K562 (cell line): ENCODE measurements around the gene SCFD2. TPM values are rescaled to one million over a fixed set of nuclear protein-coding genes. Genes with fewer than 3 reads are reported as not detected.

Experiments
- PHB2 ChIP-seq: fragments of 450-650 bp; IDR thresholded peaks from 2 replicates; pipeline ENCODE4 v1.6.1; 2017; ENCODE audit warnings: low read depth
- SMC3 ChIP-seq: conservative IDR thresholded peaks from 2 replicates; pipeline ENCODE4 v1.6.1; 2011; ENCODE audit warnings: low read depth, low read length, improper control_type of control experiment; ENCODE audit not compliant: insufficient read depth
- SUPT5H ChIP-seq: fragments of 450-650 bp; IDR thresholded peaks from 2 replicates; pipeline ENCODE4 v1.6.1; 2016
- ZNF347 ChIP-seq: fragments of 450-650 bp; formaldehyde crosslinking; IDR thresholded peaks from 2 replicates; pipeline ENCODE4 v1.4.0; 2020; ENCODE audit warnings: low read depth, mild to moderate bottlenecking, moderate library complexity
- ZNF407 ChIP-seq: fragments of 450-650 bp; IDR thresholded peaks from 2 replicates; pipeline ENCODE4 v1.6.1; 2016; ENCODE audit warnings: low read depth
- ZNF449 ChIP-seq: fragments of 250-450 bp; sonication (Bioruptor Pico); IDR thresholded peaks from 2 replicates; pipeline ENCODE4 v1.8.0; 2022; ENCODE audit warnings: moderate library complexity, mild to moderate bottlenecking, inconsistent platforms
- ZNF655 ChIP-seq: fragments of 250-450 bp; sonication (Bioruptor Pico); IDR thresholded peaks from 2 replicates; pipeline ENCODE4 v1.5.0; 2021
- polyA plus RNA-seq, 8 experiments: library from polyadenylated mRNA; depleted of rRNA in 4 of 8; stranded (reverse) in 5 of 8; unstranded in 3 of 8; fragments of >200 nt; fragmentation: Nextera tagmentation in 2 of 8; fragmentation: Illumina TruSeq in 1 of 8; extraction: Ambion mirVana in 2 of 8; extraction: Trizol in 1 of 8; gene quantifications; 2 replicates each; pipeline versions ENCODE4 v1.2.1 to v1.2.3, GENCODE V29; 2011 to 2014; ENCODE audit warnings: inconsistent platforms in 1 of 8, missing spikeins in 1 of 8
- total RNA-seq, 7 experiments: library from RNA; depleted of rRNA in 6 of 7; stranded (reverse); fragments of >200 nt in 6 of 7; fragmentation: Illumina TruSeq in 2 of 7; extraction: Trizol in 2 of 7; gene quantifications; 2 replicates each; pipeline versions ENCODE4 v1.2.1 to v1.2.3, GENCODE V29; 2011 to 2021; ENCODE audit warnings: low replicate concordance in 1 of 7

SCFD2 gene
- total and polyA plus RNA-seq, 9 of the 15 experiments (the other 6 are each of a cell fraction or from before 2014, with no cell fraction given): 5.7 to 30.3 (median 22.8) TPM

- TF ChIP-seq ZNF407: no peak
- TF ChIP-seq ZNF347: no peak
- no peak for TF ChIP-seq ZNF449 (CRISPR knock-in tag)
- no peak for TF ChIP-seq SUPT5H
- TF ChIP-seq ZNF655: no peak
- TF ChIP-seq SMC3: no peak
- no peak for TF ChIP-seq PHB2
These were observed 521.3 kb downstream of the SCFD2 start (continued) for GRCh38 chr4:52844596-52844995.
